Spleen (tissue), 7 donors: ENCODE results near the gene KIF16B.

Experiments
- POLR2A ChIP-seq, 3 donors: fragments of 450-650 bp; IDR thresholded peaks; one replicate each; pipeline ENCODE4 v1.5.1; 2017; ENCODE audit warnings: antibody characterized with exemption in 3 of 3, mild to moderate bottlenecking in 1 of 3
- TF ChIP-seq, protein P1 (sequence below), 11 experiments: fragments of 200-600 bp in 7 of 11; fragments of 450-650 bp in 4 of 11; sonication (generic) in 4 of 11; IDR thresholded peaks in 8 of 11; conservative IDR thresholded peaks in 3 of 11; 1 replicate in 7 of 11; 2 replicates in 4 of 11; pipeline versions ENCODE4 v1.4.0 to v1.8.0; 2016 to 2021; ENCODE audit warnings: antibody characterized with exemption in 11 of 11, inconsistent platforms in 4 of 11, mild to moderate bottlenecking in 1 of 11
- donor health status: DM: no; HTN: no; CAD: no; lungs with moderate emphysema.
- donor health status: DM: no; HTN: no; CAD: no.
- donor health status: DM: no; HTN: no; CAD: no.

DNA sequence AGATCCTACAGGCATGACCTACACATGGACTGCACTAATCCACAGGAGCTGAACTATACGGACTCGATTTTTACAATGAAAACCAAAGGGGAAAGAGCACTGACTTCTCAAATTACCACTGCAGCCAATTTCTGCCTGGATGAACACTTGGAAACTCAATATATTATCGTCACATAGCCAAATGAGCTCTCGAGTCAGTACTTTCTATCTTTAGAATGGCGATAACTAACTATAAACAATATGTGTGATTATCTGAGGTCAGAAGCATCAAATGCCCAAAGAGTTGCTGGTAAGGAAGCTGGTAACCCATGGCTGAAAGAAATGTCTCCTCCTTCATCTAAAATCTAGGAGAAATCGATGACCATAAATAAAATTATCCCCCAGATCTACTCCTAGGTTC, 86.7 kb downstream of the KIF16B start:
- TF ChIP-seq, protein P1, sequence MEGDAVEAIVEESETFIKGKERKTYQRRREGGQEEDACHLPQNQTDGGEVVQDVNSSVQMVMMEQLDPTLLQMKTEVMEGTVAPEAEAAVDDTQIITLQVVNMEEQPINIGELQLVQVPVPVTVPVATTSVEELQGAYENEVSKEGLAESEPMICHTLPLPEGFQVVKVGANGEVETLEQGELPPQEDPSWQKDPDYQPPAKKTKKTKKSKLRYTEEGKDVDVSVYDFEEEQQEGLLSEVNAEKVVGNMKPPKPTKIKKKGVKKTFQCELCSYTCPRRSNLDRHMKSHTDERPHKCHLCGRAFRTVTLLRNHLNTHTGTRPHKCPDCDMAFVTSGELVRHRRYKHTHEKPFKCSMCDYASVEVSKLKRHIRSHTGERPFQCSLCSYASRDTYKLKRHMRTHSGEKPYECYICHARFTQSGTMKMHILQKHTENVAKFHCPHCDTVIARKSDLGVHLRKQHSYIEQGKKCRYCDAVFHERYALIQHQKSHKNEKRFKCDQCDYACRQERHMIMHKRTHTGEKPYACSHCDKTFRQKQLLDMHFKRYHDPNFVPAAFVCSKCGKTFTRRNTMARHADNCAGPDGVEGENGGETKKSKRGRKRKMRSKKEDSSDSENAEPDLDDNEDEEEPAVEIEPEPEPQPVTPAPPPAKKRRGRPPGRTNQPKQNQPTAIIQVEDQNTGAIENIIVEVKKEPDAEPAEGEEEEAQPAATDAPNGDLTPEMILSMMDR (IDR thresholded peaks at IDR 0.05 in 8 of 11, conservative IDR thresholded peaks at IDR 0.05 in 3 of 11) = no peak
- no peak for TF ChIP-seq POLR2A (IDR thresholded peaks at IDR 0.05)
